Liver (tissue), 9 donors: ENCODE data around the gene ZNF467. TPM values are rescaled to one million over a fixed set of nuclear protein-coding genes. Genes with fewer than 3 reads are reported as not detected.

Experiments used
- DNase-seq: peaks from one replicate; pipeline ENCODE4 v3.0.0-alpha.2; 2017; ENCODE audit warnings: low spot score
- H3K27ac ChIP-seq, 2 donors: one replicate each; pipeline ENCODE4 v1.7.0; 2013; ENCODE audit warnings: inconsistent platforms in 2 of 2, low read length in 2 of 2, control low read depth in 1 of 2, low read depth in 1 of 2, mild to moderate bottlenecking in 1 of 2
- H3K27me3 ChIP-seq, 4 donors: one replicate each; pipeline versions ENCODE4 v1.6.1 to v1.7.0; 2013; ENCODE audit warnings: low read length in 3 of 4, inconsistent platforms in 1 of 4, mild to moderate bottlenecking in 1 of 4, moderate library complexity in 1 of 4; ENCODE audit not compliant: control insufficient read depth in 4 of 4, insufficient read depth in 4 of 4
- H3K36me3 ChIP-seq, 4 donors: one replicate each; pipeline versions ENCODE4 v1.6.1 to v1.7.0; 2013; ENCODE audit warnings: low read length in 3 of 4, mild to moderate bottlenecking in 3 of 4, low read depth in 1 of 4, moderate library complexity in 1 of 4; ENCODE audit not compliant: control insufficient read depth in 4 of 4, insufficient read depth in 3 of 4
- H3K4me1 ChIP-seq, 4 donors: one replicate each; pipeline versions ENCODE4 v1.6.1 to v1.7.0; 2013; ENCODE audit warnings: low read length in 3 of 4, mild to moderate bottlenecking in 3 of 4, moderate library complexity in 1 of 4; ENCODE audit not compliant: control insufficient read depth in 4 of 4, insufficient read depth in 4 of 4
- H3K4me3 ChIP-seq, 3 donors: one replicate each; pipeline versions ENCODE4 v1.6.1 to v1.7.0; 2013; ENCODE audit warnings: low read length in 3 of 3, control low read depth in 1 of 3, low read depth in 1 of 3, mild to moderate bottlenecking in 1 of 3
- H3K9ac ChIP-seq, 2 donors: one replicate each; pipeline ENCODE4 v1.7.0; 2013; ENCODE audit warnings: low read length in 2 of 2, mild to moderate bottlenecking in 2 of 2, moderate library complexity in 2 of 2, control low read depth in 1 of 2, low read depth in 1 of 2
- H3K9me3 ChIP-seq, 4 donors: one replicate each; pipeline versions ENCODE4 v1.6.1 to v1.7.0; 2013; ENCODE audit warnings: low read length in 3 of 4; ENCODE audit not compliant: control insufficient read depth in 4 of 4
- CTCF ChIP-seq: fragments of 150-350 bp; IDR thresholded peaks from 2 replicates; pipeline ENCODE4 v1.5.1; 2017; ENCODE audit warnings: improper control_type of control experiment, low read depth, low read length; ENCODE audit not compliant: missing input control
- FOXA1 ChIP-seq: IDR thresholded peaks from 2 replicates; pipeline ENCODE4 v1.6.1; 2016; ENCODE audit warnings: antibody characterized with exemption
- GABPA ChIP-seq, 2 donors: IDR thresholded peaks in 1 of 2; conservative IDR thresholded peaks in 1 of 2; 2 replicates each; pipeline ENCODE4 v1.6.1; 2016; ENCODE audit warnings: antibody characterized with exemption in 2 of 2, mild to moderate bottlenecking in 1 of 2, moderate library complexity in 1 of 2
- HNF4G ChIP-seq: IDR thresholded peaks from 2 replicates; pipeline ENCODE4 v1.6.1; 2016; ENCODE audit warnings: antibody characterized with exemption
- NR2F2 ChIP-seq: IDR thresholded peaks from 2 replicates; pipeline ENCODE4 v1.6.1; 2016; ENCODE audit warnings: antibody characterized with exemption
- RAD21 ChIP-seq, 2 donors: IDR thresholded peaks; 2 replicates each; pipeline ENCODE4 v1.6.1; 2016; ENCODE audit warnings: antibody characterized with exemption in 2 of 2, mild to moderate bottlenecking in 2 of 2
- RXRA ChIP-seq, 2 donors: IDR thresholded peaks; 2 replicates each; pipeline ENCODE4 v1.6.1; 2017 to 2018; ENCODE audit warnings: antibody characterized with exemption in 2 of 2, mild to moderate bottlenecking in 1 of 2
- SP1 ChIP-seq: IDR thresholded peaks from 2 replicates; pipeline ENCODE4 v1.6.1; 2018; ENCODE audit warnings: antibody characterized with exemption, mild to moderate bottlenecking
- WGBS: extraction: QIAGEN DNeasy Blood & Tissue Kit; methylation state at CpG from one replicate; pipeline ENCODE4 v1.1.7; 2013; 5-methylcytosine and 5-hydroxymethylcytosine counted together
- polyA plus RNA-seq, 2 donors: library from polyadenylated mRNA; stranded (reverse) in 1 of 2; unstranded in 1 of 2; fragments of 200-250 nt in 1 of 2; fragments of >200 nt in 1 of 2; fragmentation: Nextera tagmentation in 1 of 2; extraction: Ambion mirVana in 1 of 2; gene quantifications; one replicate each; pipeline versions ENCODE4 v1.2.1 to v1.2.3, GENCODE V29; 2013 to 2015
- total RNA-seq, 2 donors: library from RNA; depleted of rRNA; stranded (reverse); fragments of >200 nt; gene quantifications; one replicate each; pipeline ENCODE4 v1.2.3, GENCODE V29; 2014
- TF ChIP-seq, protein P1 (sequence below): IDR thresholded peaks from 2 replicates; pipeline ENCODE4 v1.6.1; 2016; ENCODE audit warnings: antibody characterized with exemption
- TF ChIP-seq, protein P2 (sequence below): IDR thresholded peaks from 2 replicates; pipeline ENCODE4 v1.6.1; 2016; ENCODE audit warnings: antibody characterized with exemption
- TF ChIP-seq, protein P3 (sequence below): IDR thresholded peaks from 2 replicates; pipeline ENCODE4 v1.6.1; 2016; ENCODE audit warnings: antibody characterized with exemption
- donor health status: healthy.
- donor health status: healthy.
- donor health status: healthy.
- donor health status: healthy.
- donor health status: healthy.

Gene ZNF467
- total and polyA plus RNA-seq, 4 donors, result 2.8 to 4.0 (median 3.7) TPM

DNA sequence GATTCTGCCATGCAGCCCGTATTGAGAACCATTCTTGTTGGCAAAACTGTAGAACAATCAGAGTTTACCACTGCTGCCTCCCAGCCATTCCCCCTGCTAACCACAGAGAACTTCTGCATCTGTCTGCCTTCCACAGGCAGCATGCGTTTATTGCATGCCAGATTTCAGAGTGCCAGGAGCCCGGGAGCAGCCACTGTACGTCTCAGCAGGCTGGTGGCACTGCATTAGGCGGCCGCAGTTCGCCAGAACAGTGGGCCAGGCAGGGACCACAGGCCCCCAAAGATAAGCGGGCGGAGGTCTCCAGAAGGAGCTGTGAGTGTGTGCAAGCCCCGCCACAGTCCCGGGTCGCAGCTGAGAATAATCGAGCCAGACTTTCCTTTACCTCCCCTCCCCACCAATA, 31.8 kb downstream of the ZNF467 start:
- DNase-seq, result no peak
- H3K27ac ChIP-seq, result no peak overlapping the region
- TF ChIP-seq HNF4G (no peak), NR2F2 (no peak), FOXA1 (no peak), CTCF (no peak), RXRA (IDR thresholded peaks at IDR 0.05) (no peak)
- TF ChIP-seq, protein P1, sequence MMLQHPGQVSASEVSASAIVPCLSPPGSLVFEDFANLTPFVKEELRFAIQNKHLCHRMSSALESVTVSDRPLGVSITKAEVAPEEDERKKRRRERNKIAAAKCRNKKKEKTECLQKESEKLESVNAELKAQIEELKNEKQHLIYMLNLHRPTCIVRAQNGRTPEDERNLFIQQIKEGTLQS, result no peak
- TF ChIP-seq, protein P2, sequence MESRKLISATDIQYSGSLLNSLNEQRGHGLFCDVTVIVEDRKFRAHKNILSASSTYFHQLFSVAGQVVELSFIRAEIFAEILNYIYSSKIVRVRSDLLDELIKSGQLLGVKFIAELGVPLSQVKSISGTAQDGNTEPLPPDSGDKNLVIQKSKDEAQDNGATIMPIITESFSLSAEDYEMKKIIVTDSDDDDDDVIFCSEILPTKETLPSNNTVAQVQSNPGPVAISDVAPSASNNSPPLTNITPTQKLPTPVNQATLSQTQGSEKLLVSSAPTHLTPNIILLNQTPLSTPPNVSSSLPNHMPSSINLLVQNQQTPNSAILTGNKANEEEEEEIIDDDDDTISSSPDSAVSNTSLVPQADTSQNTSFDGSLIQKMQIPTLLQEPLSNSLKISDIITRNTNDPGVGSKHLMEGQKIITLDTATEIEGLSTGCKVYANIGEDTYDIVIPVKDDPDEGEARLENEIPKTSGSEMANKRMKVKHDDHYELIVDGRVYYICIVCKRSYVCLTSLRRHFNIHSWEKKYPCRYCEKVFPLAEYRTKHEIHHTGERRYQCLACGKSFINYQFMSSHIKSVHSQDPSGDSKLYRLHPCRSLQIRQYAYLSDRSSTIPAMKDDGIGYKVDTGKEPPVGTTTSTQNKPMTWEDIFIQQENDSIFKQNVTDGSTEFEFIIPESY, result no peak
- WGBS, result 38% methylated on average over 13 of the region's 13 CpGs
- no peaks in the 10 kb centered on the region for H3K36me3 ChIP-seq
- H3K4me1 ChIP-seq, result peaks cover 3 to 11% (median 9%) of the 10 kb centered on the region in 4 donors
- no peaks in the 10 kb centered on the region for H3K27me3 ChIP-seq
- H3K4me3 ChIP-seq, result peak overlapping the region in 1 of 3 donors; percentile 23
- peak overlapping the region in 1 of 2 donors; percentile 79 for H3K9ac ChIP-seq
- no peaks in the 10 kb centered on the region for H3K9me3 ChIP-seq

- DNase-seq, result no peak
- WGBS, result 69% methylated on average over 13 of the region's 13 CpGs
- H3K27me3 ChIP-seq, result no peaks in the 10 kb centered on the region
- H3K9me3 ChIP-seq, result no peaks in the 10 kb centered on the region
- H3K36me3 ChIP-seq, result peaks cover 0 to 2% (median 0%) of the 10 kb centered on the region in 4 donors
- H3K27ac ChIP-seq, result no peak overlapping the region
- peaks cover 0 to 2% (median 1%) of the 10 kb centered on the region in 4 donors for H3K4me1 ChIP-seq
- TF ChIP-seq FOXA1 (no peak), SP1 (no peak), RAD21 (IDR thresholded peaks at IDR 0.05) (no peak), NR2F2 (no peak), GABPA (IDR thresholded peaks at IDR 0.05 in 1 of 2, conservative IDR thresholded peaks at IDR 0.05 in 1 of 2) (no peak)
- TF ChIP-seq, protein P3, sequence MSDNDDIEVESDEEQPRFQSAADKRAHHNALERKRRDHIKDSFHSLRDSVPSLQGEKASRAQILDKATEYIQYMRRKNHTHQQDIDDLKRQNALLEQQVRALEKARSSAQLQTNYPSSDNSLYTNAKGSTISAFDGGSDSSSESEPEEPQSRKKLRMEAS, result no peak
- no peak overlapping the region for H3K4me3 ChIP-seq
- no peak overlapping the region for H3K9ac ChIP-seq
These were observed 36.7 kb downstream of the ZNF467 start for GRCh38 chr7:149736478-149737360.
